ENCODE measurements around the gene PSG1.
"Not testable (repeated sequence)": the region's sequence is repeated elsewhere in the genome, so short reads cannot be mapped to it uniquely, and the experiment has no call there.

PSG1 gene

GRCh38 chr19:42879613-42880012 is at the start of gene PSG1:
Gene PSG1, minus strand, starts transcription at chr19:42879713. Its CDS starts 132 bp downstream, at chr19:42879581.
- DNase-seq (ENCODE audit: low spot score): peak; percentile 39

GRCh38 chr19:42928896-42929295 is 49.4 kb upstream of the PSG1 start:
- DNase-seq (ENCODE audit: low spot score): no peak

- DNase-seq (ENCODE audit: low spot score): no peak
Observed at GRCh38 chr19:42926781-42927180, 47.3 kb upstream of the PSG1 start.

- DNase-seq (ENCODE audit: low spot score): not testable (repeated sequence)
Observed at GRCh38 chr19:42923106-42923505, 43.6 kb upstream of the PSG1 start.

- not testable (repeated sequence) for DNase-seq (ENCODE audit: low spot score)
Observed at GRCh38 chr19:42920971-42921370, 41.5 kb upstream of the PSG1 start.

GRCh38 chr19:42919757-42920079 is 40.2 kb upstream of the PSG1 start:
- peak; percentile 32 for DNase-seq (ENCODE audit: low spot score)

GRCh38 chr19:42919070-42919756 is 39.7 kb upstream of the PSG1 start:
- DNase-seq (ENCODE audit: low spot score): not testable (repeated sequence)

- DNase-seq (ENCODE audit: low spot score): not testable (repeated sequence)
Observed at GRCh38 chr19:42918377-42919069, 39.0 kb upstream of the PSG1 start.

GRCh38 chr19:42917634-42918033 is 38.1 kb upstream of the PSG1 start, which contains the start of gene PSG6:
Gene PSG6, minus strand, starts transcription at chr19:42917894. Its CDS starts 102 bp downstream, at chr19:42917792.
- DNase-seq (ENCODE audit: low spot score): not testable (repeated sequence)

- not testable (repeated sequence) for DNase-seq (ENCODE audit: low spot score)
Observed at GRCh38 chr19:42916931-42917330, 37.4 kb upstream of the PSG1 start.

- not testable (repeated sequence) for DNase-seq (ENCODE audit: low spot score)
Observed at GRCh38 chr19:42913516-42913915, 34.0 kb upstream of the PSG1 start.

- not testable (repeated sequence) for DNase-seq (ENCODE audit: low spot score)
Observed at GRCh38 chr19:42912941-42913340, 33.4 kb upstream of the PSG1 start.

GRCh38 chr19:42911731-42912130 is 32.2 kb upstream of the PSG1 start:
- not testable (repeated sequence) for DNase-seq (ENCODE audit: low spot score)

GRCh38 chr19:42906162-42906561 is 26.6 kb upstream of the PSG1 start:
- not testable (repeated sequence) for DNase-seq (ENCODE audit: low spot score)

- not testable (repeated sequence) for DNase-seq (ENCODE audit: low spot score)
Observed at GRCh38 chr19:42900561-42900960, 21.0 kb upstream of the PSG1 start.

GRCh38 chr19:42899674-42900073 is 20.2 kb upstream of the PSG1 start:
- DNase-seq (ENCODE audit: low spot score): not testable (repeated sequence)

- DNase-seq (ENCODE audit: low spot score): peak; percentile 47
Observed at GRCh38 chr19:42899110-42899509, 19.6 kb upstream of the PSG1 start.

GRCh38 chr19:42898656-42899055 is 19.1 kb upstream of the PSG1 start:
- peak; percentile 69 for DNase-seq (ENCODE audit: low spot score)

- peak; percentile 52 for DNase-seq (ENCODE audit: low spot score)
Observed at GRCh38 chr19:42897729-42898128, 18.2 kb upstream of the PSG1 start.

GRCh38 chr19:42890446-42890845 is 10.9 kb upstream of the PSG1 start:
- DNase-seq (ENCODE audit: low spot score): not testable (repeated sequence)

- not testable (repeated sequence) for DNase-seq (ENCODE audit: low spot score)
Observed at GRCh38 chr19:42887876-42888445, 8.4 kb upstream of the PSG1 start.

GRCh38 chr19:42882730-42883129 is 3.2 kb upstream of the PSG1 start:
- not testable (repeated sequence) for DNase-seq (ENCODE audit: low spot score)

GRCh38 chr19:42882010-42882409 is 2.5 kb upstream of the PSG1 start:
- not testable (repeated sequence) for DNase-seq (ENCODE audit: low spot score)

All from SW480 (cell line).